Adrenal gland (tissue), 12 donors: ENCODE measurements around the gene B4GALT4. TPM values are rescaled to one million over a fixed set of nuclear protein-coding genes. Genes with fewer than 3 reads are reported as not detected.

Experiments used
- DNase-seq, 7 donors: peaks; one replicate each; pipeline ENCODE4 v3.0.0-alpha.2; 2019 to 2020
- H3K27ac ChIP-seq, 5 donors: fragments of 200-600 bp; sonication (generic) in 4 of 5; 1 replicate in 3 of 5; 2 replicates in 2 of 5; pipeline versions ENCODE4 v1.5.1 to v1.8.0; 2016 to 2020; ENCODE audit warnings: mild to moderate bottlenecking in 1 of 5
- H3K27me3 ChIP-seq: fragments of 200-600 bp; 2 replicates; pipeline ENCODE4 v1.8.0; 2021
- H3K36me3 ChIP-seq, 2 donors: fragments of 200-600 bp; replicated peaks in 1 of 2; 1 replicate in 1 of 2; 2 replicates in 1 of 2; pipeline versions ENCODE4 v1.5.1 to v1.8.0; 2018 to 2022
- H3K4me1 ChIP-seq, 2 donors: fragments of 200-600 bp; replicated peaks in 1 of 2; 1 replicate in 1 of 2; 2 replicates in 1 of 2; pipeline versions ENCODE4 v1.5.1 to v1.8.0; 2018 to 2021
- H3K4me3 ChIP-seq, 4 donors: fragments of 200-600 bp; sonication (generic) in 3 of 4; one replicate each; pipeline ENCODE4 v1.5.1; 2016 to 2018
- H3K9me3 ChIP-seq, 3 donors: fragments of 200-600 bp; sonication (generic) in 1 of 3; replicated peaks in 1 of 3; 1 replicate in 2 of 3; 2 replicates in 1 of 3; pipeline versions ENCODE4 v1.5.1 to v1.8.0; 2016 to 2021
- POLR2A ChIP-seq, 2 donors: fragments of 450-650 bp; IDR thresholded peaks; one replicate each; pipeline ENCODE4 v1.6.1; 2017; ENCODE audit warnings: antibody characterized with exemption in 2 of 2, mild to moderate bottlenecking in 2 of 2, moderate library complexity in 1 of 2
- WGBS, 4 donors: extraction: QIAGEN DNeasy Blood & Tissue Kit in 2 of 4; methylation state at CpG; one replicate each; pipeline versions ENCODE4 v1.1.5 to v1.1.7; 2013 to 2017; 5-methylcytosine and 5-hydroxymethylcytosine counted together
- intact Hi-C, 2 donors: fragments of 100-400 bp; cut with DNase I; formaldehyde crosslinking; loops; one replicate each; pipeline versions ENCODE4 v1.14.1 to v1.15.0; 2022 to 2023
- polyA plus RNA-seq, 3 donors: library from polyadenylated mRNA; stranded (reverse); fragments of 200-250 nt in 2 of 3; fragments of 350-450 nt in 1 of 3; fragmentation: Illumina TruSeq in 1 of 3; extraction: RNeasy Lipid Tissue Mini Kit (QIAGEN cat#74804) in 1 of 3; gene quantifications; one replicate each; pipeline ENCODE4 v1.2.3, GENCODE V29; 2013 to 2014
- total RNA-seq, 9 donors: library from RNA; depleted of rRNA in 4 of 9; stranded (reverse); fragments of >200 nt in 4 of 9; fragments of 120-200 nt in 1 of 9; fragmentation: NEBNext Ultra II Directional in 1 of 9; extraction: Animal tissue kit (Norgen Biotek cat#: 25700) in 1 of 9; gene quantifications; one replicate each; pipeline versions ENCODE4 v1.1.0 to v1.2.4, GENCODE V29; 2013 to 2023
- TF ChIP-seq, protein P1 (sequence below), 6 experiments: fragments of 450-650 bp in 4 of 6; fragments of 200-600 bp in 2 of 6; sonication (generic) in 1 of 6; IDR thresholded peaks; 1 replicate in 5 of 6; 2 replicates in 1 of 6; pipeline versions ENCODE4 v1.5.1 to v1.8.0; 2016 to 2021; ENCODE audit warnings: antibody characterized with exemption in 6 of 6, mild to moderate bottlenecking in 2 of 6, moderate library complexity in 1 of 6
- donor health status: healthy with polysubstance abuse.
- donor health status: Bipolar disorder and iron deficiency.
- donor health status: DM: yes; HTN: yes; CAD: no.
- donor health status: DM: no; HTN: no; CAD: no.
- donor health status: DM: no; HTN: no; CAD: no.
- donor health status: DM: yes; HTN: yes; CAD: no.

Gene B4GALT4
- total and polyA plus RNA-seq, 12 donors, result 10.3 to 23.1 (median 16.0) TPM

DNA sequence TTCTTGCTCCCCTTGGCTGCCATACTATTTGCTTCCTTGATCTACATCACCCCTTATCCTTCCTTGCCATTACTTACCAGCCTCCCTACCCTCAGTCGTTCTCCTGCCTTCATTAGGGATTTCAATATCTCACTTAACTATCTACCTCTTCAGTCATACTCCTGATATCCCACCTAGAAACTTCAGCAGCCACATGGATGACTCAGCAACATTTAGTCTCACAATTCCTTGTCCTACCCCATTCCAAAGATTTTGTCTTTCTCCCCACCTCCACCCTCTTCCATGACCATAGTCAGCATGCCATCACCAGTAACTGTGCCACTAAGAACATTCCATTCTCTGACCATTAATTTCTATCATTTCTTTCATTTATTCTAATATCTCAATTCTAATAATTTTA, 48.9 kb downstream of the B4GALT4 start:
- no peak for TF ChIP-seq POLR2A (IDR thresholded peaks at IDR 0.05)
- TF ChIP-seq, protein P1, sequence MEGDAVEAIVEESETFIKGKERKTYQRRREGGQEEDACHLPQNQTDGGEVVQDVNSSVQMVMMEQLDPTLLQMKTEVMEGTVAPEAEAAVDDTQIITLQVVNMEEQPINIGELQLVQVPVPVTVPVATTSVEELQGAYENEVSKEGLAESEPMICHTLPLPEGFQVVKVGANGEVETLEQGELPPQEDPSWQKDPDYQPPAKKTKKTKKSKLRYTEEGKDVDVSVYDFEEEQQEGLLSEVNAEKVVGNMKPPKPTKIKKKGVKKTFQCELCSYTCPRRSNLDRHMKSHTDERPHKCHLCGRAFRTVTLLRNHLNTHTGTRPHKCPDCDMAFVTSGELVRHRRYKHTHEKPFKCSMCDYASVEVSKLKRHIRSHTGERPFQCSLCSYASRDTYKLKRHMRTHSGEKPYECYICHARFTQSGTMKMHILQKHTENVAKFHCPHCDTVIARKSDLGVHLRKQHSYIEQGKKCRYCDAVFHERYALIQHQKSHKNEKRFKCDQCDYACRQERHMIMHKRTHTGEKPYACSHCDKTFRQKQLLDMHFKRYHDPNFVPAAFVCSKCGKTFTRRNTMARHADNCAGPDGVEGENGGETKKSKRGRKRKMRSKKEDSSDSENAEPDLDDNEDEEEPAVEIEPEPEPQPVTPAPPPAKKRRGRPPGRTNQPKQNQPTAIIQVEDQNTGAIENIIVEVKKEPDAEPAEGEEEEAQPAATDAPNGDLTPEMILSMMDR (IDR thresholded peaks at IDR 0.05), result no peak
- H3K4me3 ChIP-seq, result no peak overlapping the region
- WGBS, 4 donors, result 64 to 76% (median 71%) methylated on average over 1 of the region's 1 CpG
- H3K36me3 ChIP-seq, result no peaks in the 10 kb centered on the region
- no peak for DNase-seq
- intact Hi-C loops, result no loop called here
- H3K27me3 ChIP-seq, result no peaks in the 10 kb centered on the region
- H3K27ac ChIP-seq, result no peak overlapping the region
- H3K9me3 ChIP-seq, result no peaks in the 10 kb centered on the region
- H3K4me1 ChIP-seq, result no peaks in the 10 kb centered on the region

- no peaks in the 10 kb centered on the region for H3K27me3 ChIP-seq
- H3K9me3 ChIP-seq, result no peaks in the 10 kb centered on the region
- intact Hi-C loops, result no loop called here
- no peak overlapping the region for H3K4me3 ChIP-seq
- no peaks in the 10 kb centered on the region for H3K4me1 ChIP-seq
- no peak for DNase-seq
- no peaks in the 10 kb centered on the region for H3K36me3 ChIP-seq
- TF ChIP-seq, protein P1 (IDR thresholded peaks at IDR 0.05), result no peak
- TF ChIP-seq POLR2A (IDR thresholded peaks at IDR 0.05), result no peak
- H3K27ac ChIP-seq, result no peak overlapping the region
Observed at GRCh38 chr3:119187266-119187665, 53.4 kb downstream of the B4GALT4 start.

DNA sequence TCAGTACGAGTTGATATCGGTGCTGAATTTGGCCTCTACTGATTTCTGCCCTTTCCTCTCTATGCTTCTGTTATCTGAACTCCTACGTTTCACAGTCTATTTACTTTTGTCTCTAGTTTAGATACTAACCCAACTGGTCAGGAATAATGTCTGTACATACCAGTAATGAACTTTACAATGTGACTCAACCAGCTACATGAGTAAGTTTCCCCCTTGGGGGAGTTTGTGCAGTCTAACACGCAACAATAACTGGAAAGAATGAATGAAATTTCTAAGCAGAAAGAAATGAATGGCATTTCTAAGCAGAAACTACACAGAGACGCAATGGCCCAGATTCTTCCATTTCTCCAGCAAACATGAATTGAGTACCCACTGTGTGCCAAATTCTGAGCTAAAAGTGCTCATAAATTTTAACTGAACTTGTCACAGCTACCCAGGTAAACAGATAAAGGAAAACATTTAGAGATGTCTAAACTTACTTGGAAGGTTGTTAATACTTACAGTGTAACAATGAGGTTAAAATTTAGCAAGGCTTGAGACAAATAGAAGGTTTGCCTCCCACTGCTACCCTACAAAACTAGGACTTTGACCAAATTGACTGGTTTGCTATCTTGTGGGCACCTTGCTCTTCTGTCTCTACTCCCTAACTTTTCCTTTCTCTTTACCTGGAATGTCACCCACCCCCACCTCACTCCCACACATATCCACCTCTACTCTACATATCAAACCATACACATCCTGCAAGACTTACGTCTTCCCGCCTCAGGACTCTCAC, 55.7 kb downstream of the B4GALT4 start:
- DNase-seq, result no peak
- Histone ChIP-seq H3K4me3 (no peak overlapping the region), H3K4me1 (no peaks in the 10 kb centered on the region), H3K9me3 (no peaks in the 10 kb centered on the region), H3K27ac (no peak overlapping the region), H3K27me3 (no peaks in the 10 kb centered on the region), H3K36me3 (no peaks in the 10 kb centered on the region)
- intact Hi-C loops, result no loop called here
- TF ChIP-seq, protein P1 (IDR thresholded peaks at IDR 0.05), result no peak
- TF ChIP-seq POLR2A (IDR thresholded peaks at IDR 0.05), result no peak
- 83 to 91% (median 90%) methylated on average over 7 of the region's 7 CpGs for WGBS, 4 donors

GRCh38 chr3:119184111-119184510, 56.6 kb downstream of the B4GALT4 start:
- Histone ChIP-seq H3K36me3 (no peaks in the 10 kb centered on the region), H3K27me3 (no peaks in the 10 kb centered on the region), H3K4me3 (no peak overlapping the region), H3K27ac (no peak overlapping the region), H3K4me1 (no peaks in the 10 kb centered on the region), H3K9me3 (no peaks in the 10 kb centered on the region)
- TF ChIP-seq POLR2A (IDR thresholded peaks at IDR 0.05), result no peak
- TF ChIP-seq, protein P1 (IDR thresholded peaks at IDR 0.05), result no peak
- intact Hi-C loops, result no loop called here
- 75 to 83% (median 78%) methylated on average over 9 of the region's 9 CpGs for WGBS, 4 donors
- no peak for DNase-seq
